GM06990 (cell line): ENCODE results near the gene HSF4.
"Not testable (repeated sequence)": the region's sequence is repeated elsewhere in the genome, so short reads cannot be mapped to it uniquely, and the experiment has no call there.

ENCODE experiments used
- DNase-seq: peaks from one replicate; pipeline ENCODE4 v3.0.0-alpha.2; 2011; ENCODE audit not compliant: insufficient read length; ENCODE audit errors: extremely low read depth
- H3K27me3 ChIP-seq: replicated peaks from 2 replicates; pipeline ENCODE4 v1.6.0; 2011; ENCODE audit warnings: low read length; ENCODE audit not compliant: control insufficient read depth, insufficient read depth
- H3K36me3 ChIP-seq: 2 replicates; pipeline ENCODE4 v1.5.1; 2011; ENCODE audit warnings: low read length; ENCODE audit not compliant: control insufficient read depth, insufficient read depth
- H3K4me3 ChIP-seq: replicated peaks from 2 replicates; pipeline ENCODE4 v1.5.1; 2011; ENCODE audit warnings: low read depth, mild to moderate bottlenecking, control low read depth, low read length
- TF ChIP-seq, protein P1 (sequence below): IDR thresholded peaks from 2 replicates; pipeline ENCODE4 v1.5.1; 2011; ENCODE audit warnings: low read length, control low read depth, mild to moderate bottlenecking, inconsistent platforms; ENCODE audit not compliant: insufficient read depth, poor library complexity, severe bottlenecking

The HSF4 gene

DNA sequence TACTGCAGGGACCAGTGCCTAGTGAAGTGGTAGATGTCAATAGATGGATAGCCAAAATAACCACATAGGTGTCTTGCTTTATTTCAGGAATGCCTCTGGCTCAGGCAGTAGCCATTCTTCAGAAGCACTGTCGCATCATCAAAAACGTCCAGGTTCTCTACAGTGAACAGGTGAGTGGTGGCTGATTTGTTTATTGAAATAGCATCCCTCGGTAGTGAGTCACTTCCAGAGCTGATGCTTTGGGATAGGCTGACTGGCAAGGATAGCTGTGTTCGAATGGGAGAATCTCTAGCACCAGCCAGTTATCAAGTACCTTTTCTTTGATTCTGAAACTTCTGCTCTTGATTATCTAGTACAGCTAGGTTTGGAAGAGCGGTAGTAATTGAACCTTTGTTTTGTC lies 44.5 kb upstream of the HSF4 start:
- H3K36me3 ChIP-seq, result peaks cover 9% of the 10 kb centered on the region
- TF ChIP-seq, protein P1, sequence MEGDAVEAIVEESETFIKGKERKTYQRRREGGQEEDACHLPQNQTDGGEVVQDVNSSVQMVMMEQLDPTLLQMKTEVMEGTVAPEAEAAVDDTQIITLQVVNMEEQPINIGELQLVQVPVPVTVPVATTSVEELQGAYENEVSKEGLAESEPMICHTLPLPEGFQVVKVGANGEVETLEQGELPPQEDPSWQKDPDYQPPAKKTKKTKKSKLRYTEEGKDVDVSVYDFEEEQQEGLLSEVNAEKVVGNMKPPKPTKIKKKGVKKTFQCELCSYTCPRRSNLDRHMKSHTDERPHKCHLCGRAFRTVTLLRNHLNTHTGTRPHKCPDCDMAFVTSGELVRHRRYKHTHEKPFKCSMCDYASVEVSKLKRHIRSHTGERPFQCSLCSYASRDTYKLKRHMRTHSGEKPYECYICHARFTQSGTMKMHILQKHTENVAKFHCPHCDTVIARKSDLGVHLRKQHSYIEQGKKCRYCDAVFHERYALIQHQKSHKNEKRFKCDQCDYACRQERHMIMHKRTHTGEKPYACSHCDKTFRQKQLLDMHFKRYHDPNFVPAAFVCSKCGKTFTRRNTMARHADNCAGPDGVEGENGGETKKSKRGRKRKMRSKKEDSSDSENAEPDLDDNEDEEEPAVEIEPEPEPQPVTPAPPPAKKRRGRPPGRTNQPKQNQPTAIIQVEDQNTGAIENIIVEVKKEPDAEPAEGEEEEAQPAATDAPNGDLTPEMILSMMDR, result no peak
- no peak for DNase-seq
- H3K4me3 ChIP-seq, result no peak overlapping the region
- H3K27me3 ChIP-seq, result no peaks in the 10 kb centered on the region

DNA sequence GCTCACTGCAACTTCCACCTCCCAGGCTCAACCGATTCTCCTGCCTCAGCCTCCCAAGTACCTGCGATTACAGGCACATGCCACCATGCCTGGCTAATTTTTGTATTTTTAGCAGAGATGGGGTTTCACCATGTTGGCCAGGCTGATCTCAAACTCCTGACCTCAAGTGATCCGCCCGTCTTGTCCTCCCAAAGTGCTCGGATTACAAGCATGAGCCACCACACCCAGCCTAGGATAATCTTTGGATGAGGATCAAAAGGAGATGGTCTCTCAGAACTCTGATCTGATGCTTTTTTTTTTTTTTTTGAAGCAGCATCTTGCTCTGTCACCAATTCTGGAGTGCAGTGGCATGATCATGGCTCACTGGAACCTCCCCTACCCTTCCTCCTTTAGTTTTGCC lies 41.7 kb upstream of the HSF4 start:
- H3K4me3 ChIP-seq, DNase-seq, H3K27me3 ChIP-seq, H3K36me3 ChIP-seq: not testable (repeated sequence)

DNA sequence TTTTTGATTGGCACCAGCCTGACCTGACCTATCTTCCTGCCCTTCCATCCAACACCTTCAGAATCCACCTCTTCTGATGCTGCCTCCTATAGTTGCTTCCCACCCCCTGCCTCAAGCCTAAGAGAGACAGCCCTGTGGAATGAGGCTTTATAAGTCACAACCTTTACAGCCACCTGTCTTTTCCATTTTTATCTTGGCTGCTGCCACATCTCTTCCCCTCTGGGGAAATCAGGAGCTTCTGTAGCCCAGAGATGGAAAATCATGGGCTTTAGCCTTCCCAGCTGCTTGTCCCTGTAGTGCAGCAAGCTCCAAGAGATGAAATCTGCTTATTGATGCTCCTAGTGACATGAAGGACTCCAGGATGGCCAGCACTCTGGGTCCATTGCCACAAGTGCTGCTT lies 36.1 kb upstream of the HSF4 start:
- Histone ChIP-seq H3K27me3 (no peaks in the 10 kb centered on the region), H3K36me3 (no peaks in the 10 kb centered on the region; the same call in none of the 2 replicates), H3K4me3 (no peak overlapping the region)
- DNase-seq, result no peak
- TF ChIP-seq, protein P1, result no peak

DNA sequence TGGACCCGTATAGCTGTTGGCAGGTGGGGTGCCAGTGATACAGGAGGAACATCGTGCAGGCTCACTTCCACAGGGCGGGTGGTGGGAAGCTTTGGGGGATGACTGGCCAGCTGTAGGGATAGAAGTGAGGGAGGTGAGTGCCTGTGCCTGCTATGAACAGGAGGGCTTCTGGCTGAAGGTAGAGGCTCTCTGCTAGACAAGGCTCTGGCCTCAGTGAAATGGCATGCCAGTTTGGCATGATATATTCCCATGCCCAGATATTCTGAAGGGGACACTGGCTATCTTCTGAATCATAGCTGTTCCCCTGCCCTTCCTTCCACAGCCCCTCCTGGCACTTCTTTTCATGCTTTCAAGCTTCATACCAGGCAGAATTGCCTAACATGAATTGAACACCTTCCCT lies 35.7 kb upstream of the HSF4 start:
- H3K27me3 ChIP-seq, result no peaks in the 10 kb centered on the region
- DNase-seq, result no peak
- H3K4me3 ChIP-seq, result no peak overlapping the region
- TF ChIP-seq, protein P1, result no peak
- peaks cover under 1% of the 10 kb centered on the region for H3K36me3 ChIP-seq

DNA sequence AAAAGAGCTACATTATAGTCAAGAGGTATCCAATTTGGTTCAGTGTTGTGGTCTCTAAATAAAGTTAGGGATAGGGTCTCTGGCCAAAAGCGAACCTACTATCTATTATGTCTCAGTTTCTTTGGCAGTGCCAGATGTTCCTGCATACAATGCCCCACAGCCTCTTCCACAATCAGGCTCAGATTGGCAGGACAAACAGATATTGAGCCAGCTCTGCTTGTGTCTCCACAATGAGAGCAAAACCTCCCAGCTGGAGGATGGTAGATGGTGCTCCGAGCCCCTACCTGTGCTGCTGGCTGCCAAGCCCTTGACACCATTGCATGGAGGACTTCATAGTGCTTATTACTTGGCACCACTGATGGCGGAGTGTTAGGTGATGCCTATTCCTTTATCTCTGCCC lies 35.1 kb upstream of the HSF4 start:
- Histone ChIP-seq H3K36me3 (peaks cover 6% of the 10 kb centered on the region), H3K27me3 (no peaks in the 10 kb centered on the region), H3K4me3 (no peak overlapping the region)
- no peak for DNase-seq
- TF ChIP-seq, protein P1, result no peak

DNA sequence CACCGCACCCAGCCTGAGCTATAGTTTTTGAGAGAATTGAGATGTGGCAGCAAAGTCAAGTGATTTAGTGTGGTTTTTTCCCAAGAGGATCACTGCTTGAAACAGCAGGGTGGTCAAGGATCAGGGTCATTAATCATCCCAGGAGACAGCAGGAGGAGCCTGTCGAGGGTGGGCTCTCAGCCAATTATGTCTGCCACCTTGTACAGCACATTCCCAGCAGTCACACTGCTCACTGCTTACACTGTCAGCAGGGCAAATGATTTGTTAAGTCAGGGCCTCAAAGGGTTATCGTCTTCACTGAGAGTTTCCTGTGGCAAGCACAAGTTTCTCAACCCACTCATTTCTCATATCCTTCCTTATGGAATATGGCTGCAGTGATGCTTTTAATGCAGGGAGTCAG lies 26.9 kb upstream of the HSF4 start:
- DNase-seq, result no peak
- H3K36me3 ChIP-seq, result peaks cover 28% of the 10 kb centered on the region
- no peaks in the 10 kb centered on the region for H3K27me3 ChIP-seq
- H3K4me3 ChIP-seq, result no peak overlapping the region
- TF ChIP-seq, protein P1, result no peak
